NB4 (cell line): Measurements from ENCODE around the gene CAMK2B.
A peak's percentile ranks its signal among the peaks of the same experiment; 100 is the strongest.

Experiments
- DNase-seq: peaks from one replicate; pipeline ENCODE4 v3.0.0; 2010; ENCODE audit warnings: low read depth
- H3K4me3 ChIP-seq: one replicate; pipeline ENCODE4 v1.5.1; 2011; ENCODE audit warnings: mild to moderate bottlenecking, low read depth, low read length, moderate library complexity
- CTCF ChIP-seq: IDR thresholded peaks from one replicate; pipeline ENCODE4 v1.5.1; 2012; ENCODE audit warnings: low read depth, low read length
- MAX ChIP-seq: IDR thresholded peaks from 2 replicates; pipeline ENCODE4 v1.6.1; 2011; ENCODE audit warnings: low read depth, low read length
- MYC ChIP-seq: IDR thresholded peaks from 2 replicates; pipeline ENCODE4 v1.6.1; 2011; ENCODE audit warnings: low read depth, low read length
- POLR2A ChIP-seq: IDR thresholded peaks from 2 replicates; pipeline ENCODE4 v1.6.1; 2011; ENCODE audit warnings: mild to moderate bottlenecking; ENCODE audit not compliant: insufficient read length; ENCODE audit errors: extremely low read depth

CAMK2B gene

GRCh38 chr7:44223362-44224079, 101.9 kb downstream of the CAMK2B start:
- peak; percentile 51 for DNase-seq

GRCh38 chr7:44222776-44223261, 102.6 kb downstream of the CAMK2B start:
- DNase-seq, result no peak
- H3K4me3 ChIP-seq, result no peak overlapping the region
- TF ChIP-seq MAX, result no peak

More at GRCh38 chr7:44223362-44224079, 101.9 kb downstream of the CAMK2B start:
- no peak for TF ChIP-seq MYC
- TF ChIP-seq MAX, result 0 out of 2 replicates have a peak, but pooled peaks have one; percentile 19
- H3K4me3 ChIP-seq, result no peak overlapping the region

- DNase-seq, result no peak
- TF ChIP-seq MAX (no peak), MYC (no peak)
- no peak overlapping the region for H3K4me3 ChIP-seq
These were observed 103.3 kb downstream of the CAMK2B start for GRCh38 chr7:44222074-44222473.

- TF ChIP-seq MAX, result no peak
- TF ChIP-seq POLR2A, result no peak
- TF ChIP-seq CTCF, result no peak
- TF ChIP-seq MYC, result no peak
- H3K4me3 ChIP-seq, result no peak overlapping the region
- DNase-seq, result no peak
These were observed 104.1 kb downstream of the CAMK2B start for GRCh38 chr7:44221231-44221791.

GRCh38 chr7:44220358-44221112, 104.9 kb downstream of the CAMK2B start:
- no peak for DNase-seq
- no peak overlapping the region for H3K4me3 ChIP-seq
- TF ChIP-seq CTCF (no peak), MYC (no peak), MAX (no peak), POLR2A (no peak)

GRCh38 chr7:44220046-44220357, 105.4 kb downstream of the CAMK2B start:
- TF ChIP-seq MAX (no peak), MYC (no peak), CTCF (no peak), POLR2A (no peak)
- DNase-seq, result no peak
- no peak overlapping the region for H3K4me3 ChIP-seq
